Embryonic facial prominence (tissue), 1 donor: ENCODE measurements around the gene CA11.
"Not testable (repeated sequence)": the region's sequence is repeated elsewhere in the genome, so short reads cannot be mapped to it uniquely, and the experiment has no call there.

Experiments
- DNase-seq: peaks from one replicate; pipeline ENCODE4 v3.0.0-alpha.2; 2016; ENCODE audit errors: extremely low spot score

CA11 gene

GRCh38 chr19:48642862-48643261, 3.1 kb downstream of the CA11 start:
- no peak for DNase-seq

GRCh38 chr19:48641850-48642249, 4.1 kb downstream of the CA11 start:
- peak; percentile 5 for DNase-seq

- no peak for DNase-seq
These were observed 6.3 kb downstream of the CA11 start for GRCh38 chr19:48639483-48640375.

- DNase-seq: no peak
These were observed 7.1 kb downstream of the CA11 start for GRCh38 chr19:48638831-48639381.

- peak; percentile 94 for DNase-seq
These were observed 7.8 kb downstream of the CA11 start for GRCh38 chr19:48637948-48638830.

GRCh38 chr19:48637449-48637947, 8.5 kb downstream of the CA11 start:
- DNase-seq: peak; percentile 94

GRCh38 chr19:48636859-48637448, 9.0 kb downstream of the CA11 start, which contains the start of gene DBP:
Gene DBP, minus strand, starts transcription at chr19:48637379. Its CDS starts 385 bp downstream, at chr19:48636994.
- DNase-seq: no peak

- DNase-seq: no peak
These were observed 9.8 kb downstream of the CA11 start for GRCh38 chr19:48635966-48636858.

GRCh38 chr19:48635263-48635965, 10.6 kb downstream of the CA11 start:
- no peak for DNase-seq

- DNase-seq: peak; percentile 85
These were observed 11.3 kb downstream of the CA11 start for GRCh38 chr19:48634424-48635262.

GRCh38 chr19:48634036-48634342, 12.0 kb downstream of the CA11 start:
- no peak for DNase-seq

- DNase-seq: no peak
These were observed 12.6 kb downstream of the CA11 start for GRCh38 chr19:48633148-48634035.

GRCh38 chr19:48632692-48633147, 13.3 kb downstream of the CA11 start:
- DNase-seq: no peak

GRCh38 chr19:48632286-48632685, 13.7 kb downstream of the CA11 start:
- DNase-seq: not testable (repeated sequence)

- no peak for DNase-seq
These were observed 14.8 kb downstream of the CA11 start for GRCh38 chr19:48631225-48631624.

- DNase-seq: no peak
These were observed 15.5 kb downstream of the CA11 start for GRCh38 chr19:48630296-48631063.

- no peak for DNase-seq
These were observed 16.2 kb downstream of the CA11 start for GRCh38 chr19:48629599-48630295.
